Body of pancreas (tissue), 4 donors: ENCODE data around the gene DDIT3. TPM values are rescaled to one million over a fixed set of nuclear protein-coding genes. Genes with fewer than 3 reads are reported as not detected.

Source experiments
- ATAC-seq: fragments of 150-250 bp; one replicate; pipeline ENCODE4 v1.9.1; 2016
- DNase-seq, 4 donors: peaks; one replicate each; pipeline ENCODE4 v3.0.0-alpha.2; 2019
- H3K27ac ChIP-seq, 4 donors: fragments of 200-600 bp; sonication (generic); 1 replicate in 3 of 4; 2 replicates in 1 of 4; pipeline versions ENCODE4 v1.5.1 to v1.6.1; 2016 to 2019; ENCODE audit warnings: mild to moderate bottlenecking in 1 of 4, mixed read lengths in 1 of 4, moderate library complexity in 1 of 4
- H3K27me3 ChIP-seq, 2 donors: fragments of 200-600 bp; sonication (generic); one replicate each; pipeline ENCODE4 v1.6.0; 2016; ENCODE audit warnings: mild to moderate bottlenecking in 1 of 2
- H3K36me3 ChIP-seq, 2 donors: fragments of 200-600 bp; sonication (generic); replicated peaks in 1 of 2; 2 replicates each; pipeline ENCODE4 v1.5.1; 2016; ENCODE audit warnings: low read depth in 2 of 2; ENCODE audit not compliant: insufficient read depth in 1 of 2
- H3K4me1 ChIP-seq: fragments of 200-600 bp; sonication (generic); one replicate; pipeline ENCODE4 v1.6.0; 2016
- H3K4me3 ChIP-seq, 2 donors: fragments of 200-600 bp; sonication (generic); 1 replicate in 1 of 2; 2 replicates in 1 of 2; pipeline ENCODE4 v1.5.1; 2016 to 2019
- H3K9me3 ChIP-seq, 3 donors: fragments of 200-600 bp; sonication (generic); 1 replicate in 2 of 3; 2 replicates in 1 of 3; pipeline ENCODE4 v1.5.1; 2016
- CTCF ChIP-seq, 7 experiments: fragments of 450-650 bp in 4 of 7; fragments of 200-600 bp in 3 of 7; sonication (generic) in 3 of 7; IDR thresholded peaks; one replicate each; pipeline ENCODE4 v1.5.1; 2016 to 2019; ENCODE audit warnings: antibody characterized with exemption in 7 of 7
- POLR2A ChIP-seq, 3 donors: fragments of 450-650 bp; IDR thresholded peaks; one replicate each; pipeline ENCODE4 v1.6.1; 2016; ENCODE audit warnings: antibody characterized with exemption in 3 of 3, mild to moderate bottlenecking in 2 of 3
- WGBS, 2 donors: methylation state at CpG; one replicate each; pipeline ENCODE4 v1.1.5; 2017; 5-methylcytosine and 5-hydroxymethylcytosine counted together
- intact Hi-C: fragments of 100-400 bp; cut with DNase I; formaldehyde crosslinking; loops from one replicate; pipeline ENCODE4 v1.15.1; 2023
- total RNA-seq, 2 donors: library from RNA; depleted of rRNA; stranded (reverse); fragments of >200 nt; gene quantifications; one replicate each; pipeline ENCODE4 v1.1.0, GENCODE V29; 2016

DDIT3 gene
- total RNA-seq, 2 donors from 2014 or later = 7.3 to 12.7 TPM

- no peak overlapping the region for H3K27ac ChIP-seq
- no peak for ATAC-seq
- no peaks in the 10 kb centered on the region for H3K9me3 ChIP-seq
- no peak overlapping the region for H3K4me3 ChIP-seq
- WGBS, 2 donors = 80 to 95% methylated on average over 2 of the region's 2 CpGs
- no peak for DNase-seq
- intact Hi-C loops = no loop called here
- no peak for TF ChIP-seq POLR2A (IDR thresholded peaks at IDR 0.05)
- TF ChIP-seq CTCF (IDR thresholded peaks at IDR 0.05) = no peak
- H3K27me3 ChIP-seq = no peaks in the 10 kb centered on the region
- H3K4me1 ChIP-seq = peaks cover 6% of the 10 kb centered on the region
- H3K36me3 ChIP-seq = no peaks in the 10 kb centered on the region
Observed at GRCh38 chr12:57554453-57554852, 34.1 kb upstream of the DDIT3 start.

GRCh38 chr12:57553343-57554202 lies 33.3 kb upstream of the DDIT3 start:
- 66% methylated on average over 7 of the region's 7 CpGs for WGBS, 2 donors
- Histone ChIP-seq H3K4me3 (no peak overlapping the region), H3K4me1 (peaks cover 6% of the 10 kb centered on the region), H3K27me3 (no peaks in the 10 kb centered on the region), H3K27ac (no peak overlapping the region), H3K9me3 (no peaks in the 10 kb centered on the region), H3K36me3 (no peaks in the 10 kb centered on the region)
- no peak for DNase-seq
- TF ChIP-seq POLR2A (IDR thresholded peaks at IDR 0.05) = no peak
- no peak for TF ChIP-seq CTCF (IDR thresholded peaks at IDR 0.05)
- ATAC-seq = no peak
- intact Hi-C loops = no loop called here

GRCh38 chr12:57552835-57553313 lies 32.6 kb upstream of the DDIT3 start:
- TF ChIP-seq POLR2A (IDR thresholded peaks at IDR 0.05) (no peak), CTCF (IDR thresholded peaks at IDR 0.05) (no peak)
- H3K27me3 ChIP-seq = no peaks in the 10 kb centered on the region
- no peak overlapping the region for H3K4me3 ChIP-seq
- DNase-seq (no peak), ATAC-seq (no peak)
- H3K27ac ChIP-seq = no peak overlapping the region
- no peaks in the 10 kb centered on the region for H3K9me3 ChIP-seq
- peaks cover 6% of the 10 kb centered on the region for H3K4me1 ChIP-seq
- intact Hi-C loops = no loop called here
- 63 to 71% methylated on average over 5 to 6 of the region's 6 CpGs for WGBS, 2 donors
- H3K36me3 ChIP-seq = no peaks in the 10 kb centered on the region

- ATAC-seq (no peak), DNase-seq (no peak)
- H3K4me1 ChIP-seq = peaks cover 8% of the 10 kb centered on the region
- 76 to 85% methylated on average over 2 of the region's 2 CpGs for WGBS, 2 donors
- H3K27me3 ChIP-seq = no peaks in the 10 kb centered on the region
- no peaks in the 10 kb centered on the region for H3K9me3 ChIP-seq
- no peaks in the 10 kb centered on the region for H3K36me3 ChIP-seq
- TF ChIP-seq POLR2A (IDR thresholded peaks at IDR 0.05) (no peak), CTCF (IDR thresholded peaks at IDR 0.05) (no peak)
- intact Hi-C loops = no loop called here
- no peak overlapping the region for H3K27ac ChIP-seq
- no peak overlapping the region for H3K4me3 ChIP-seq
Observed at GRCh38 chr12:57552306-57552651, 32.0 kb upstream of the DDIT3 start.
